GM12892 (cell line): Measurements from ENCODE around the gene KIAA0040.

Experiments used
- POLR2A ChIP-seq: IDR thresholded peaks from 2 replicates; pipeline ENCODE4 v1.6.1; 2011; ENCODE audit warnings: low read depth, low read length, control low read depth
- POLR2AphosphoS5 ChIP-seq: IDR thresholded peaks from 2 replicates; pipeline ENCODE4 v1.6.1; 2011; ENCODE audit warnings: low read depth, low read length, control low read depth
- TAF1 ChIP-seq: IDR thresholded peaks from 2 replicates; pipeline ENCODE4 v1.6.1; 2011; ENCODE audit warnings: low read depth, mild to moderate bottlenecking, control low read depth, low read length, borderline replicate concordance

- no peak for TF ChIP-seq POLR2A
- no peak for TF ChIP-seq POLR2AphosphoS5
- no peak for TF ChIP-seq TAF1
Observed at GRCh38 chr1:175133673-175134435, 58.7 kb downstream of the KIAA0040 start.
